ENCODE measurements around the gene SMR3B.

SMR3B gene

DNA sequence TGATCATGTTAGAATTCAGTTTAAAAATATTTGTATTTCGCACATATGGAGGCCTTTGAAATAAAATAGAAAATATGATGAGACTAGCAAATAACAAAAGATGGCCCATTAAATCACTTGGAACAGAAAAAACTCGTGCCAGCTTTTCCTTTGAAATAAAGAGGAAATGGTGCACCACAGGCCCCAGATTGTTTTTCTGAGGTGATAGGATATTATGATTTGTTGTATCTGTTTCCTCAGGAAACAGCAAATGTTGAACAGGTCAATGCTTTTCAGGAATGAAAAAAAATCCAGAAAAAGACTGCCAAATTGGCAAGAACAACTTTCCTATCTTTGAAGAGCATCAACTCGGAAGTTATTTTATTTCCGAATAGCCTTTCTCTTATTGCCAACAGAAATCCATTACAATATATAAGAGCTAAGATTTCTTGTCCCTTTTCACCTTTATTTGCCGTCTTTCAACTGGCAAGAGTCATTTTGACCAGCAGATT lies at the start of gene SMR3B:
TSS of gene SMR3B (plus strand) at position 441 of the 491 bp plus-strand sequence. CDS start 1,380 bp downstream, outside the sequence.
- DNase-seq (ENCODE audit: low spot score): no peak

DNA sequence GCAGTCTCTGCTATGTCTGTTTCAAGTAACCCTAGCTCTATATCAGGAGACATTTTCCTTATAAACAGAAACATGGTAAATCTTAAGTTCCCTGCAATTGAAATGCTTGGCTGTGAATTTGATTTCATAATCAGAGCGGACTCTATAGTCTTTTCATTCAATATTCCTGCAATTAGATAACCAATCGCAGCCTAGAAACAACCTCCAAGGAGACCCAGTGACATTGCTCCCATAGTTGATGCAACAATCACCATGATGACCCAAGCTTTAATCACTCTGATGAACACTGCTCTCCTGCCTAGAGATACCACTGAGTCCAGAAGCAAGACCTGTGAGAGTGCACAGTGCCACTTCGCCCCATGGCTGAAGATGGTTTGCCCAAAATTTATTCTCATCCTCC lies 48.2 kb upstream of the SMR3B start, which contains the start of gene CABS1:
TSS of gene CABS1 (plus strand) at position 301 of the 400 bp plus-strand sequence. CDS start at position 360, 59 bp downstream.
- no peak for DNase-seq (ENCODE audit: low spot score)

DNA sequence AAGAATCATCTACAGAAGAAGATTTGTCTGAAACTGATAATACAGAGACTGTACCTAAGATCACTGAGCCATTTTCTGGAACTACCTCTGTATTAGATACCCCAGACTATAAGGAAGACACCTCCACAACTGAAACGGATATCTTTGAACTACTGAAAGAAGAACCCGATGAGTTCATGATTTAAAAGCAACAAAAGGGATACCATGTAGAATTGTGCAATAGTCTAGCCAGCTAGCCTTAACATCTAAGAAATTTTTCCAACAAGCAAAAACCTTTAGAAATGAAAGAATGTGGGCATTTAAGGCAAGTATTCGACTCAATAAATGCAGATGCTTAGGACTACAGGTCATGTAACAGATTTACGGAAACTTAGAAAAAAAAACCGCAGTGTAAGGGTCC lies 46.9 kb upstream of the SMR3B start:
- DNase-seq (ENCODE audit: low spot score): no peak

DNA sequence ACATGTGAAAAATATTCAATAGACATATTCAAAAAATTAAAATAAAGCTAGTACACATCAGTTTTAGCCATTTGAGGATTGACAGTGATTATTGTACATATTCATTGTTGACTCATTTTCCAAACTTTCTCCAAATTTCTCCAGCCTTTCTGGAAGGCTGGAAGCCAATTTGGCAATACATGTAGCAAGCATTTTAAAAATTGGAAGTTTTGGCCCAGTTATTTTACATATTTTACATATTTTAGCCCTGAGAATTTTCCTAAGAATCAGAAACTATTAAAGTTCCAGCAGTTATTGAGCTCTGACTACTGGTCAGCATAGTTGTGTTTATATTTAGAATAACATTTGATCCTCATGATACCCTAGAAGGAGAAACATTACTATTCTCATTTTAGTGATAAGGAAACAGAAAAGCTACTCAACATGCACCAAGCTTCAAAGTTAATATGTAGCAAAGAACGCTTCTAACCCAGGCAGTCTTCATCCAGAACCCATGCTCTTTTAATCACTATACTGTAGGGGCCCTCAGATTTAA lies 45.0 kb upstream of the SMR3B start:
- DNase-seq (ENCODE audit: low spot score): no peak

DNA sequence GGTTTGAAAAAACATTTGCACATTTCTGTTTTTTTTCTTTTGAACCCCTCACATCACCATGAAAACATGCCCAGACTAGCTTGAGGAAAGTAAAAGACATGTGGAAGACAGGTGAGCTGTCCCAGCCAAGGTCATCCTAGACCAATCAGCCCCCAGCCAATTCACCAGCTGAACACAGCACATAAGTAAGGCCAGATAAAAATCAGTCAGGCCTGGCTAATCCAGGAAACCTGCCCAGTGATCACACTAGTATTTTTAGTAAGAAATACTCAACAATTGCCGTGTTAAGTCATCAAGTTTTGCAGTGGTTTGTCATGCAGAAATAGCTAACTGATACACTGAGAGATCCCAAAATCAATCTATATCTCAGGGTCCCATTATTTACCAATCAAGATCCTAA lies 26.7 kb upstream of the SMR3B start:
- DNase-seq (ENCODE audit: low spot score): no peak

DNA sequence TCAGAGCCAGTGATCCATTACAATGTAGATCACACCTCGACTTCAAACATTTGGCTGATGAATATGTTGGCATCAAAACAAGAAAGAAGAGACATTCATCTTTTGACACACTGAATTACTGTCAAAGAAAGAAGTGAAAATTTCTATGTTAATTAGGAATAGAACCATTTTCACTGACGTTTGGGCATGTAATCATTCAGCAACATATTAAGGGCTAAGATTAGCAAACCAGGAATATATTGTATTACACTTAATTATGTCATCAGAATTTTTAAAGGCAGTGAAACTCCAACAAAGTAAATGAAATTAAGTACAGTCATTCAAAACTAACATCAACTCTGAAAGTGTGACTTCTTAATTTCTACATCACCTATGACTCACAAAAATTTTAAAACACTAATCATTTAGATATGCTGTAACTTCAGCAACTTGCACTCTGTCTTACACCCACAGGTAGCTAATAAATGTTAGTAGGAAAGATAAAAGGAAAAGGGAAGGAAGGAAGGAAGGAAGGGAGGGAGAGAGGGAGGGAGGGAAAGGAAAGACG lies 23.7 kb upstream of the SMR3B start:
- no peak for DNase-seq (ENCODE audit: low spot score)

DNA sequence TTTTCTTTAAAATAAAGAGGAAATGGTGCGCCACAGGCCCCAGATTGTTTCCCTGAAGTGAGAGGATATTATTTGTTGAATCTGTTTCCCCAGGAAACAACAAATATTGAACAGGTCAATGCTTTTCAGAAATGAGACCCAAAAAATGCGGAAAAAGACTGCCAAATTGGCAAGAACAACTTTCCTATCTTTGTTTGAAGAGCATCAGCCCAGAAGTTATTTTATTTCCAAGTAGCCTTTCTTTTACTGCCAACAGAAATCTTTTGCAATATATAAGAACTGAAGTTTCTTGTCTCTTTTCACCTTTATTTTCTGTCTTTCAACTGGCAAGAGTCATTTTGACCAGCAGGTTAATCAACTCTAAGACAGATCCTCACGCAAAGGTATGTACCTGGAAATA lies 22.5 kb upstream of the SMR3B start, which contains the start of gene SMR3A:
TSS of gene SMR3A (plus strand) at position 301 of the 400 bp plus-strand sequence. CDS start 1,356 bp downstream, outside the sequence.
- no peak for DNase-seq (ENCODE audit: low spot score)

DNA sequence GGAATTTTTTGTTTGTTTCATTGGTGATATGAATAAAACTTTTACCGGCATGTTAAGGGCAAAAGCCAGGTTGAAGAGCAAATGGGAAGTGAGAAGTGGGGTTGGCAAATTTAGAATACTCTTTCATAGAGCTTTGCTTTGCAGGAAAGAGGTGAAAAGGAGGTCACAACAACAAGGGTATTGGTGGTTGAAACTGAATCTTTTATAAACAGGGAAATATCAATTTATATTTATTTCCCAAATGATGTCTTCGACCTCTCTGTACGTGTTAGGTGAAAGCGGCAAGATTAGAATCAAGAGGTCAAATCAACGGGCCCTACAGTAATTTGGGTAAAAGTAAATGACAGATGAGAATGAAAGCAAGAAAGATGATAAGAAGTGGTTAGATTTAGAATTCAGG lies 18.9 kb upstream of the SMR3B start:
- no peak for DNase-seq (ENCODE audit: low spot score)

DNA sequence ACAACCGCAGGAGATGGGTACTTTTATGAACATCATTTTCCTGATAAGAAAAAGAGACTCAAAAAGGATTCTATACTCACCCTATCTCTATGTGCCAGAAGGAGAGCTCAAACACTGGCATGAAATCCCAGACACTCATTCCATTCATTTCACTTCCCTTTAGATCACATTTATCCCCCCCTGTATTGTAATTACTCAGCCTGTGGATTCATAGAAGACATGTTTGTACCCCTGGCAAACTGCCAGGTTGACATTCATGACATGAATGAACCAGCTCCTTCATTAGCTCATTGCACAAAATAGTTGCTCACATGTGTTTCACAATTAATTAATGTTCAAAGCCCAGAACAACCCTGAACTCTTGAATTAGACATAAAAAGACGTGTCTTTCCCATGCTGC lies 17.5 kb upstream of the SMR3B start:
- no peak for DNase-seq (ENCODE audit: low spot score)

DNA sequence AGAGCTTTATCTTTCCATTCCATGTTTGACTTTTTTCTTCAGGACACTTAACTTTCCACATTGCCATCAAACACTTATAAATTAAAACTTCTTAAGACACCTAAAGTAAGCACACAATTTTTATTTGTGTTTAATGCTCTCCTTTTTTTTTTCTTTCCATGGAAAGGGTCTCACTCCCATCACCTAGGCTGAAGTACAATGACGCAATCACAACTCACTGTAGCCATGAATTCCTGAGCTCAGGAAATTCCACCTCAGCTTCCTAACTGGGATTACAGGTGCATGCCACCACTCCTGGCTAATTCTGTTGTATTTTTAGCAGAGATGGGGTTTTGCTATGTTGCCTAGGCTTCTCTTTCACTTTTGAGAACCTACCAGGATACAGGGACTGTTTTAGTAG lies 15.1 kb upstream of the SMR3B start:
- DNase-seq (ENCODE audit: low spot score): no peak

DNA sequence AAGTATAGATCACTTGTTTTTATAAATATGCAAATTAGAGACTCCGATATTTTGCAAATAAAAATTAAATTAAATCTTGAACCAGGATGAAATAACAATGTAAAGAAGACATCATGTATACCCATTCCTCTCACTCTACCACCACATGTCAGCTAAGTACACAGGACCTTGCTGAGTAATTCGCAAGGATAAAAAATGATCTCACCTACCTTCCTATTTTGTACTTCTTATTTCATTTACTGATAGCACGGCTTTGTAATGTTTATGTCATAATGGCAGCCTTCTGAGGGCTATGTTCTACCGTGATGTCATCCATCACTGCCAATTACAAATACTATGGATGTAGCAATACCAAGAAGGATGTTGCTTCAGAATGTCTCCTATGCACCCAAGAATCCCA lies 10.9 kb upstream of the SMR3B start:
- DNase-seq (ENCODE audit: low spot score): no peak

DNA sequence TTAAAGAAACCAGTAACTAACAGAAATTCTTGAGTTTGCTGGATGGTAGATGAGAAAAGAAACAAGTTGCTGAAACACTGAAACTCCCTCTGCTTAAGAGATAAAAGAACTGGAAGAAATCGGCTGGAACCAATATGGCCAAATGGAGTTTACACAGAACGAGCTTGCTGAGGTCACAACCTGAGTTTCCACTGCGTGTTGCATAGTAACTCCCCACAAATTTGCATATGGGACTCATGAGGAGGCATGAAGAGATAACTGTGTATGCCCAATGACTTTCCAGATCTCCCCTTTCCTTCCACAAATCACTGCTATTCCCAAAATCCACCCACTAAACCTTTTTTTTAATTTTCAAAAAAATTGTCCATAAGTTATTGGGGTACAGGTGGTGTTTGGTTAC lies 10.2 kb upstream of the SMR3B start:
- no peak for DNase-seq (ENCODE audit: low spot score)

DNA sequence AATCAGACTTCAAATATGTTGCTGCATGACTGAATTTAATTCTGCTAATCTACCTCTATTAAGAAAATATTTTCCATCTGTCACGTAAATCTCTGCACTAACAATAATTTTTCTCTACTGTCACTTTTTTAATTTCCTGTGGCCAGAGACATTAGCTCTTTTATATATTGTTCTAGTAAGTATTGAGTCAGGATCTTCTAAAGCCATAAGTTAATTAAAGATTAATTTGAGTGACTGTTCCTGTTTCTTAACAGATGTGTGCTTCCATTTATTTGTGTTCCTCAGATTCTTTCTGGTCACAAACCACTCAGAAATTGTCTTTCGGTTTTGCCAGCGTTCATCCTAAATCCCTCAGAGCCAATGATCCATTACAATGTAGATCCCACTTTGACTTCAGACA lies 2.4 kb upstream of the SMR3B start:
- DNase-seq (ENCODE audit: low spot score): no peak

DNA sequence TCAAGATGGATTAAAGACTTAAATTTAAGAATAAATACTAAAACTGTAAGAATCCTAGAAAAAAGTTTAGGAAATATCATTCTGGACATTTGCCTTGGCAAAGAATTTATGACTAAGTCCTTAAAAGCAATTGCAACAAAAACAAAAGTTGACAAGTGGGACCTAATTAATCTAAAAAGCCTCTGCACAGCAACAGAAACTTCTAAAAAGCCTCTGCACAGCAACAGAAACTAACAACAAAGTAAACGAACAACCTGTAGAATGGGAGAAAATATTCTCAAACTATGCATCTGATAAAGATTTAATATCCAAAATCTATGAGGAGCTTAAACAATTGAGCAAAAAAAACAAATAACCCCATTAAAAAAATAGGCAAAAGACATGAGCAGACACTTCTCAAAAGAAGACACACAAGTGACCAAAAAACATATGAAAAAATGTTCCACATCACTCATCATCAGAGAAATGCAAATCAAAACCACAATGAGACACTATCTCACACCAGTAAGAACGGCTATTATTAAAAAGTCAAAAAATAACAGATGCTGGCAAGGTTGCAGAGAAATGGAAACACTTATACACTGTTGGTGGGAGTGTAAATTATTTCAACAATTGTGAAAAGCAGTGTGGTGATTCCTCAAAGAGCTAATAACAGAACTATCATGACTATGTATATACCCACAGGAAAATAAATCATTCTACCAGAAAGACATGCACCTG lies 9.3 kb downstream of the SMR3B start:
- no peak for DNase-seq (ENCODE audit: low spot score)

DNA sequence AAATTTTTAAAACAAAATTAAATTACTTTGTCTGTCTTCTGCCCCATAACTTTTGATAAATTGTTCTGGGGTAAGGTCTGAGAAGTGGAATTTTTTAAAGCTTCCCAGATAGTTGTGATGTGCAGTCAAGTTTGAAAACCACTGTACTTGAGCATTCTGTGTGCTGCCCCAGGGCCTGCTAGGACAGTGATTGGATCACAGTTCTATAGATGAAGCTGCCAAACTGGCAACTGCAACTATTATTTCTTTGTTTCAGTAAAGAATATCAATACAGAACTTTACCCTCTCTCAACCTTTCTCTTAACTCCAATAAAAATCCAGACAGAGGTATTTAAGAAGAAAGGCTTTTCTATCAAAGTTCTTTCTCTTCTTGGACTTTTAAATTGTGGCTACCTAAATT lies 14.6 kb downstream of the SMR3B start, which contains the start of gene OPRPN:
TSS of gene OPRPN (plus strand) at position 361 of the 400 bp plus-strand sequence. CDS start 1,346 bp downstream, outside the sequence.
- no peak for DNase-seq (ENCODE audit: low spot score)

DNA sequence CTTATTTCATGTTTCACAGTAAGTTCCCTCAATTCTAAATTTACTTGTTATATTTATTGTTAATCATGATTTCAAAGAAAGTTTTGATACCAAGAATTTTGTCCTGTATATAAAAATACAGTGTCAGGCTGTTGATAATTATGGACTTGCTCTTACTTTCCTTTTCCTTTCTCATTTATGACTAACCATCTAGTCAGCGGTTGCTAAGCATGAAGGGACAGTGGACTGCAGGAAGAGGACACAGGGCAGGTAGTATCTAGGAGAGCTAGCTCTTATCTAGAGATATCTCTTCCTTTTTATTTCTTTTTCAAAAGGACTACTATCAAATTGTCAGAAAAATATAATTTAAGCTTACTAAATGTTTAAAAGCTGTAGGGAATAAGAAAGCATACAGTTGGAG lies 16.4 kb downstream of the SMR3B start:
- DNase-seq (ENCODE audit: low spot score): no peak

DNA sequence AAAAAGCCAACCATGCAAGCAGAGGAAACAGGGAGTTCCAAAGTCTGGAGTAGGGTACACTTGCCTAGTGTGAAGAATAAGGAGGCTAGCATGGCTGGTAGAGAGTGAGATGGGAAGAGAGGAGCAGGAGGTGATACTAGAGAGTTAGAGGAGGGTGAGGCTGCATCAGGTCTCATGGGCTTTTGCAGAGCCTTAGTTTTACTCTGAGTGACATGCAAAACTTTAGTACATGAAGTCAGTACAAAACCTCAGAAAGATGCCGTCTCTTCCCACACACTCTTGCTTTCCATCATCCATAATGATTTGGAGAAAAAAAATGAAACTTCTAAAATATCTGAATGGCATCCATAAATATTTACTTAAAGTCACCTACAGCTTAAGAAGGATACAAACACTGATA lies 19.8 kb downstream of the SMR3B start:
- DNase-seq (ENCODE audit: low spot score): no peak

DNA sequence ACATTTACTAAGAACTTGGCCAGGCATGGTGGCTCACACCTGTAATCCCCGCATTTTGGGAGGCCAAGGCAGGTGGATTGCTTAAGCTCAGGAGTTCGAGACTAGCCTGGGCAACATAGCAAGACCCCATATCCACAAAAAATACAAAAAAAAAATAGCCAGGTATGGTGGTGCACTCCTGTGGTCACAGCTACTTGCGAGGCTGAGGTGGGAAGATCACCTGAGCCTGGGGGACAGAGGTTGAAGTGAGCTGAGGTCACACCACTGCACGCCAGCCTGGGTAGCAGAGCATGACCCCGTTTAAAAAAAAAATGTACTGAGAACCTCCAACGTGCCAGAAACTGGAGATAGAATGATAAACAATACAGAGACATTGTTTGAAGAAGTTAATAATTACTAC lies 22.8 kb downstream of the SMR3B start:
- no peak for DNase-seq (ENCODE audit: low spot score)

DNA sequence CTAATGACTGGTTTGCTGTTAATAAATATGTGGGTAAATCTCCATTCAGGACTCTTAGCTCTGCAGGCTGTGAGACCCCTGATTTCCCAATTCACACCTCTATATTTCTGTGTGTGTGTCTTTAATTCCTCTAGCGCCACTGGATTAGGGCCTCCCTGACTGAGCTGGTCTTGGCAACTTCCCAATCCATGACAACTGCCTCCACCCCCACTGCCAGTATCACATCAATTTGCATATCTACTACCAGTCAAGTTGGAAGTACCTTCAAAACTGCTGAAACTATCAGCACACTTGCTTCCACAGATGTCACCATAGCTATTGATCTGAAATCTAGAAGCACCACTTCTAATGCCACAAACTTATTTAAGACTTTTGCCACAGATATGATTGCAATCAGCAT lies 42.4 kb downstream of the SMR3B start:
- no peak for DNase-seq (ENCODE audit: low spot score)

DNA sequence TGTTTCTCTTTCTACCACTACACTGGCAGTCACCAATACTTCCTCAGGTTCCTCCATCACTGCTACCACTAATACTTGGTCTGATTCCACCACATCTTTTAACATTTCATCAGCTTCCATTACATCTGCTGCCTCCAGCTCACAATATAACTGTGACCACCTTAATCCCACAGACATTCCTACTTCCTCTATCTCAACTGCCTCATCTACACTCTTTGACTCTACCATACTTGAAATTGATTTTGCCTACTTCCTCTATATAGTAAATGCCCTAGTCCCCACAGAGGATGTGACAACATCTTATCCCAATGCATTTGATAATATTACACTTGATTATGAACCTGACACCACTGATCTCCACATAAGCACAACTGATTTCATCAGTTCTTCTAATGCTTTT lies 43.9 kb downstream of the SMR3B start:
- no peak for DNase-seq (ENCODE audit: low spot score)

DNA sequence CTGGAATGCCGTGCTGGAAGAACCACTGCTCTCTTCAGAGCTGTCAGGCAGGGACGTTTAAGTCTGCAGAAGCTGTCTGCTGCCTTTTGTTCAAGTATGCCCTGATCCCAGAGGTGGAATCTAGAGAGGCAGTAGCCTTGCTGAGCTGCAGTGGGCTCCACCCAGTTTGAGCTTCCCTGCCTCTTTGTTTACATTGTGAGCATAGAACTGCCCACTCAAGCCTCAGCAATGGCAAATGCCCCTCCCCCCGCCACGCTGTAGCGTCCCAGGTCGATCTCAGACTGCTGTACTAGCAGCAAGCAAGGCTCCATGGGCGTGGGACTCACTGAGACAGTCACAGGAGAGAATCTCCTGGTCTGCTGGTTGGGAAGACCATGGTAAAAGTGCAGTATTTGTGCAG lies 54.3 kb downstream of the SMR3B start:
- no peak for DNase-seq (ENCODE audit: low spot score)

All from CD4-positive, alpha-beta T cell treated with Interleukin-6 at 100 ng/mL for 8 hours (primary cell).